Prostate gland (tissue), 2 donors: Measurements from ENCODE around the gene XDH.

ENCODE experiments used
- CTCF ChIP-seq, 4 experiments: fragments of 200-600 bp in 2 of 4; fragments of 450-650 bp in 2 of 4; sonication (generic) in 2 of 4; IDR thresholded peaks; 1 replicate in 3 of 4; 2 replicates in 1 of 4; pipeline ENCODE4 v1.5.1; 2016 to 2019; ENCODE audit warnings: antibody characterized with exemption in 4 of 4, mild to moderate bottlenecking in 2 of 4, moderate library complexity in 2 of 4
- POLR2AphosphoS5 ChIP-seq: sonication (generic); formaldehyde crosslinking; IDR thresholded peaks from one replicate; pipeline ENCODE4 v1.6.1; 2017; ENCODE audit warnings: antibody characterized with exemption

GRCh38 chr2:31363956-31364750 lies 50.4 kb downstream of the XDH start:
- TF ChIP-seq POLR2AphosphoS5 (no peak), CTCF (IDR thresholded peaks at IDR 0.05) (no peak)
